HG03521 (cell line): ENCODE measurements around the gene GREM1.

Experiments
- ATAC-seq: cut with Tn5 transposase; IDR thresholded peaks from one replicate; pipeline ENCODE4 v1.9.1; 2021; ENCODE audit warnings: mild to moderate bottlenecking, moderate library complexity; ENCODE audit not compliant: unreplicated experiment

Gene GREM1

DNA sequence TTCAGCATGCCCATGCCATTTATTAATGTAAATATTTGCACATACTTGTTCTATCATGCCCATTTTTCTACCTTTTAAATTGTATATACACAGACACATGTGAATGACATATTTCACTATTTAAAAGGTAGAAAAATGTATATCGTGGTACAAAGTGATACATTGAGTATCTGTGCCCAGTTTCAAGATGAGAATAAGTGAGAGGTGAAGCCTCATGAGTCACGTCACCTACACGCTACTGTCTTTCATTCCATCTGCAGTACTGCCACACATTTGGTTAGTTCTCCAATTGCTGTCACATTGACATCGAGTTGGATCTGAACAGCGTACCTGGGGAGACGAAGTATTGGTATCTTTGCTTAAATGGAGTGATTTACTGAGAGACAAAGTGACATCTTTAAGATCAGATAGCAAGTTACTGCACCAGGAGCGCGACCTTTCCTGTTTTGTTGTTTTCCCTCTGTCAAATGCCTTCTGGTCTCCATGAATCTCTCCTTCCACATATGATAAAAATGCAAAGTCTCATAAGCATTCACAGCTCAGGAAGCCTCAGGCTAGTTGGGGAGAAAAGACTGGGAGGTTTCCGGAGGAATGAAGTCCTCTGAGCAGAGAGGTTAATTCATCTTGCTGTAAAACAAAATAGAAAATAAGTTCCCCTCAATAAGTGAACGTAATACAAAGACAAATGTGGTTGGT, 12.0 kb downstream of the GREM1 start:
- ATAC-seq = no peak

DNA sequence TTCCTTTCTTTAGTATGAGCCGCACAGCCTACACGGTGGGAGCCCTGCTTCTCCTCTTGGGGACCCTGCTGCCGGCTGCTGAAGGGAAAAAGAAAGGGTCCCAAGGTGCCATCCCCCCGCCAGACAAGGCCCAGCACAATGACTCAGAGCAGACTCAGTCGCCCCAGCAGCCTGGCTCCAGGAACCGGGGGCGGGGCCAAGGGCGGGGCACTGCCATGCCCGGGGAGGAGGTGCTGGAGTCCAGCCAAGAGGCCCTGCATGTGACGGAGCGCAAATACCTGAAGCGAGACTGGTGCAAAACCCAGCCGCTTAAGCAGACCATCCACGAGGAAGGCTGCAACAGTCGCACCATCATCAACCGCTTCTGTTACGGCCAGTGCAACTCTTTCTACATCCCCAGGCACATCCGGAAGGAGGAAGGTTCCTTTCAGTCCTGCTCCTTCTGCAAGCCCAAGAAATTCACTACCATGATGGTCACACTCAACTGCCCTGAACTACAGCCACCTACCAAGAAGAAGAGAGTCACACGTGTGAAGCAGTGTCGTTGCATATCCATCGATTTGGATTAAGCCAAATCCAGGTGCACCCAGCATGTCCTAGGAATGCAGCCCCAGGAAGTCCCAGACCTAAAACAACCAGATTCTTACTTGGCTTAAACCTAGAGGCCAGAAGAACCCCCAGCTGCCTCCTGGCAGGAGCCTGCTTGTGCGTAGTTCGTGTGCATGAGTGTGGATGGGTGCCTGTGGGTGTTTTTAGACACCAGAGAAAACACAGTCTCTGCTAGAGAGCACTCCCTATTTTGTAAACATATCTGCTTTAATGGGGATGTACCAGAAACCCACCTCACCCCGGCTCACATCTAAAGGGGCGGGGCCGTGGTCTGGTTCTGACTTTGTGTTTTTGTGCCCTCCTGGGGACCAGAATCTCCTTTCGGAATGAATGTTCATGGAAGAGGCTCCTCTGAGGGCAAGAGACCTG, 13.2 kb downstream of the GREM1 start:
- no peak for ATAC-seq

DNA sequence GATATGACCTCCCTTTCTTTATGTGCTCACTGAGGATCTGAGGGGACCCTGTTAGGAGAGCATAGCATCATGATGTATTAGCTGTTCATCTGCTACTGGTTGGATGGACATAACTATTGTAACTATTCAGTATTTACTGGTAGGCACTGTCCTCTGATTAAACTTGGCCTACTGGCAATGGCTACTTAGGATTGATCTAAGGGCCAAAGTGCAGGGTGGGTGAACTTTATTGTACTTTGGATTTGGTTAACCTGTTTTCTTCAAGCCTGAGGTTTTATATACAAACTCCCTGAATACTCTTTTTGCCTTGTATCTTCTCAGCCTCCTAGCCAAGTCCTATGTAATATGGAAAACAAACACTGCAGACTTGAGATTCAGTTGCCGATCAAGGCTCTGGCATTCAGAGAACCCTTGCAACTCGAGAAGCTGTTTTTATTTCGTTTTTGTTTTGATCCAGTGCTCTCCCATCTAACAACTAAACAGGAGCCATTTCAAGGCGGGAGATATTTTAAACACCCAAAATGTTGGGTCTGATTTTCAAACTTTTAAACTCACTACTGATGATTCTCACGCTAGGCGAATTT, 14.9 kb downstream of the GREM1 start:
- no peak for ATAC-seq

DNA sequence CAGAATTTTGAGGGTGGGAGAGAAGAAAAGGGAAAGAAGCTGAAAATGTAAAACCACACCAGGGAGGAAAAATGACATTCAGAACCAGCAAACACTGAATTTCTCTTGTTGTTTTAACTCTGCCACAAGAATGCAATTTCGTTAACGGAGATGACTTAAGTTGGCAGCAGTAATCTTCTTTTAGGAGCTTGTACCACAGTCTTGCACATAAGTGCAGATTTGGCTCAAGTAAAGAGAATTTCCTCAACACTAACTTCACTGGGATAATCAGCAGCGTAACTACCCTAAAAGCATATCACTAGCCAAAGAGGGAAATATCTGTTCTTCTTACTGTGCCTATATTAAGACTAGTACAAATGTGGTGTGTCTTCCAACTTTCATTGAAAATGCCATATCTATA, 15.5 kb downstream of the GREM1 start:
- ATAC-seq = no peak

DNA sequence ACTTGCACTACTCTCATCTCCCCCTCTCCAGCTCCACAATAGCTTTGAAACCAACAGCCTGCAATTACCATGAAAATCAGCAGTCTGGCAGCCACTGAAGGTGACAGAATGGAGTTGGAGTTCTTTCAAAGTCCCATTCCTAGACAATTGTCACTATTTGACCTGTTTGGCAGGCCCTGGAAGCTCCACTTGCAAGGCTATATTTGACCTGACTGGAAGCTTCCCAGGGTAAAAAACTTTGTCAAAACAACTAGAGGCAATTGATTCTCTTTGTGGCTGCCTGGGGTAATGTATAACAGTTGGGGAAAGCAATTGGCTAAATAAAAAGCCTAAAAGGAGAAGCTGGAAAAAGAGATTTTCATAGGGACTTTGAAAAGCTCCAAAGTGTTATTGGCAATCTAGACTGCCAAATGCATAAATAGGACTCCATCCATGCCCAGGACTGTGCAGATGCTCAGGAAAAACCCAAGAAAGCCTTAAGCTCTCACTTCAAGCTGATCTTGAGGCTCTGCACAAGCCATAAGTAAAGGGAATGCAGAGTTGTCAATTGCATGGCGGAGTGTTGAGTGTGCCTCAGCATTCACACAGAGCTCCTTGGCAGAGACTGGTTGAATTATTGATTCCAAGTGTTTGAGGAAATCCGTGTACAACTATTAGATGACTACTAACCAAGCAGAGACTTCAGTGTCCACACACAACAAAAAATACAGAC, 18.3 kb downstream of the GREM1 start:
- ATAC-seq = no peak

DNA sequence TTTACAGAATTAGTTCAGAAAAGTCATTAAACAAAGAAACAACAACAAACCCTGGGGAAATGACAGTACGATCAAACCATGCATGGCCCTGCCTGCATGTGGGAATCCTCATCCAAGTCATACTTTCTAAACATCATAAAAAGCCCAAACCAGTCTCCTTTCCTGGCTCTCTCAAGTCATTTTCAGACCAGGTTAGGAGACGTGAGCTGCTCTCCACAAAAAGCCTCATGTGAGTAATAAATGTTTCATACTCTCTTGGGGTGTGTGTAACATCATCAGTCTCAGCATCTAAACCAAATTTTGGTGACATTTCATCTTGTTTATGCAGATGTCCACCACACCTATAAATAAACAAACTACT, 18.9 kb downstream of the GREM1 start:
- ATAC-seq = no peak

DNA sequence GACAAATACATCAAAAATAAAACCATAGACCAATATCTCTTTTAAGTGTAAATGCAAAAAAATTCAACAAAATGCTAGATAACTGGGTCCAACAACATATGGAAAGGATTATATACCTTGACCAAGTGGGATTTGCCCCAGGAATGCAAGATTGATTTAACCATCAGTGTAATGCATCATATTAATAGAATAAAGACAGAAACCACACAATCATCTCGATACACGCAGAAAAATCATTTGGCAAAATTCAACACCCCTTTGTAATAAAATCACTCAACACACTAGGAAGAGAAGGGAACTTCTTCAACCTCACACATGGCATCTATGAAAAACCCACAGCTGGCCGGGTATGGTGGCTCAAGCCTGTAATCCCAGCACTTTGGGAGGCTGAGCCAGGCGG, 19.5 kb downstream of the GREM1 start:
- ATAC-seq = no peak

DNA sequence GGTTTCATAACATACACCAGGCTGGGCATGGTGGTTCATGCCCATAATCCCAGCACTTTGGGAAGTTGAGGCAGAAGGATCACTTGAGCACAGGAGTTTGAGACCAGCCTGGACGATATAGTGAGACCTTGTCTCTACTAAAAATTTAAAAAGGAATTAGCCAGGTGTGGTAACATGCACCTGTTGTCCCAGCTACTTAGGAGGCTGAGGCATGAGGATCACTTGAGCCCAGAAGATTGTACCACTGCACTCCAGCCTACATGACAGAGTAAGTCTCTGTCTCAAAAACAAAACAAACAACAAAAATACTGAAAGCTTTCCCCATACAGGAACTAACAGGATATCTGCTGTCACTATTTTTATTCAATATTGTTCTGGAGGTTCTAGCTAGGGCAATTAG, 20.9 kb downstream of the GREM1 start:
- no peak for ATAC-seq

DNA sequence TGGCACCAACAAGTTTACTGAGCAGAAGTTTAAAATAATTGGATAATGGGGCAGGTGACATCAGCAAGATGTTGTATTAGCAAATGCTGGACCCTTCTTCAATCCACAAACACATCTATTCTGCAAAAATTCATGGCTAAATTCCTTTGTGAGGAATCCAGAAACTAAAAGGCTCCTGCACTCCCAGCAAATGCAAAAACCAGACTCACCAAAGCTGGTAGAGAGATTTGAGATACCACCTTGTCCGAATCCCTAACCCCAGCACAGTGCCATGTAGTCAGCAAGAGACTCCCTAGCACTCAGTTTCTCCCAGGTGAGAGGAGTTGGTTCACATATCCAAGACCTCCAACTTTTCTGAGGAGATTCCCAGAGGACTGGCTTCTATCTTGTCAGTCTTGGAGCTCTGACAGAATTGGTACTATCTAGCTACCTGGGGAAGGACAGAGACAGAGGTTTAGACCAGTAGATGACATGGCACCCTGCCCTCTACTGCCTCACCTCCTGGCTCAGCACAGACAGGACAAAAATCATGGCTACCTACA, 21.8 kb downstream of the GREM1 start:
- ATAC-seq = no peak

DNA sequence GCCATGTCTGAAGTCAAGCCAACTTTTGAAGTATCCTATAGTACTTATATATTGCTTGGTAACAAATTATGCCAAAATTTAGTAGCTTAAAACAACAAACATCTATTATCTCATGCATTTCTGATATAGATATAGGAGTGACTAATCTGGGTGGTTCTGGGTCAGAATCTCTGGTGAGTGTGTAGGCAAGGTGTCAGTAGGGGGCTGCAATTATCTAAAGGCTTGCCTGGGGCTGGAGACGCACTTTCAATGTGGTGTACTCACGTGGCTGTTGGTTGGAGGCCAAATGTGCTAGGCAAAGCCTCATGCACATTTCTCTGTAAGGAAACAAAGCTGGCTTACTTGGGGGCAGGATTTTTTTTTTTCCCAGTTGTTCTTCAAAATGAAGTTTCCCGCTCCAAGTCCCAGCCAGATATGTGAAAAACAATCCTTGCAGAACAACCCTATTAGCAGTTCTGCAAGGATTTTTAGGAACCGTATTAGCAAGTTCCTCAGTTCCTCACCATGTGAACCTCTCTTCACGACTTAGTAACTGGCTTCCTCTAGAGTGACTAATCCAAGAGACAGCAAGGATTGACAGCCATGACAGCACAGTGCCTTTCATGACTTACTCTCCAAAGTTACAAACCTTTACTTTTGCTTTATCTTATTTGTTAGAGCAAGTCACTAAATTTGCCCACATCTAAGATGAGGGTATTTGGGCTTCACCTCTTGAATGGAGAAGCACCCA, 25.8 kb downstream of the GREM1 start:
- ATAC-seq = no peak

DNA sequence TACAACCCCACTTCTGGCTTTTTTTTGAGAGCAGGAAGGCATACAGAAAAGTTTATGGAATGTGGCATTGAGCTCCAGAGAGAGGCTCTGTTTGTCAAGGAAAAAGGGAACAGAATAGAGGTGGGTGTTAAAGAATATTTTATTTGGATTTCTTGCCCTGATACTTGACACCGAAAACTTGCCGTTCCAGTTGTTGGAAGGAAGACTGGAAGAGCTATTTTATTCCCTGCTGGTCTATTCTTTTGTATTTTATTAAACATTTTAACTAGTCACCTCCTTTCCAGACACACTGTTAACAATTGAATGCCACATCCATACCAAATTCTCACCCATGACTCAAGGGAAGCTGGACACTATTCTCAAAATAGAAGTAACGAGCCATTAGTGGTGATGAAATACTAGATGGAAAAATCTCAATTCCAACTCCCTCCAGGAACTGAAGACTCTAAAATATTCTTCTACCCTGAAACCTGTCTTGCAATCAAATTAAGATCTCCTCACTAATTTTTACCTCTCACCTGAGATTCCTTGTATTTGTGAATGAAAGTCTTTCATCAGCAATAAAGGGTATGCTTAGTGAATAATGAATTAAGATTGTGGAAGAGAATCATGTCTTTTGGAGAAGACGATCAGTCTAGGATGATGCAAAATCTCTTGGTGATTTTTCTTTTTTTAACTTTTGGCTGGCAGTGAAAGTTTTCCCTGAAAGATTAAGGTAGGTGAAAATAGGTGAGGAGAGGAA, 28.5 kb downstream of the GREM1 start:
- no peak for ATAC-seq

DNA sequence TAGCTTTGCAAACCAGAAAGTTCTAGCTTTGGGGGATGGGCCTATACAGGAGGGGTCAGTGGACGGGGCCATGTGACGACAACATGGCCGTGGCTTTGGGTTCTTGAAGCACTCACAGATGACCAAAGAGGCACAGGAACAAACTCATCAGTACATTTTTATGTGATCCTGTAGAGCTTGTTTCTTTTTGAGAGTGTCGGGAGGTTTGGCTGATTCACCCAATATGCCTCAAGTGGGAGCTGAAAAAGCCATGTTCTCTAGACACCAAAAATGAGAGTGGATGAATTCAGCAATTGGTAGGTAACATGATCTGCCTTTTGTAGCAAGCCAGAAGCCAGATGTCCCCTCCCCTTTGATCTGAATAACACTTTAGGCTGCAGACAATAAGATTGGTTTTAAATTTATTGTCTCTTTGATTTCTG, 30.1 kb downstream of the GREM1 start:
- no peak for ATAC-seq

DNA sequence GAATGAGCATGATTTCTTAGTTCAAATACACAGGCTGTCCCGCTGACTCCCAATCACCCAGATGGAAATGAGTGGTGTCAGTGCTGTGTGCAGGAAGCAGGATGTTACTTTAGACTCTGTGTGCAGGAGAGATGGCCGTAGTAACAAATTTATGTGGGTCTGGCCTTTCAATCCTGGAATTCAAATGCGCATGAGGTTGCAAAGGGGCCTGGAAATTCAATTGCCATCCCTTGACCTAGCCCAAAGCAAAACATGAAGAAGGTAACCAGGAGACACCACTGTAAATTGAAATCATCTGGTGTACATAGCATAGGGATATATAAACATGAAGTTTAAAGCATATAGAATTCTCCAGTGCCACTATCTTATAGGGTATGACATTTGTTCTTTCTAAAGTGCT, 33.2 kb downstream of the GREM1 start:
- ATAC-seq = no peak

DNA sequence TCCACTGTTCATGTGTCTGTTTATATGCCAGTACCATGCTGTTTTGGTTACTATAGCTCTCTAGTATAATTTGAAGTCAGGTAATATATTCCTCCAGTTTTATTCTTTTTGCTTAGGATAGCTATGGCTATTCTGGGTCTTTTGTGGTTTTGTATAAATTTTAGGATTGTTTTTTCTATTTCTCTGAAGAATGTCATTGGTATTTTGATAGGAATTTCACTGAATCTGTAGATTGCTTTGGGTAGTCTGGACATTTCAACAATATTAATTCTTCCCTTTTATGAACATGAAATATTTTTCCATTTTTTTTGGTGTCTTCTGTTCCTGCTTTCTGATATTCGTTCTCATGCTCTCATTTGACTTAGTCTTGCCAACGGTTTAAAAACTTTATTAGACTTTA, 39.6 kb downstream of the GREM1 start:
- ATAC-seq = no peak

DNA sequence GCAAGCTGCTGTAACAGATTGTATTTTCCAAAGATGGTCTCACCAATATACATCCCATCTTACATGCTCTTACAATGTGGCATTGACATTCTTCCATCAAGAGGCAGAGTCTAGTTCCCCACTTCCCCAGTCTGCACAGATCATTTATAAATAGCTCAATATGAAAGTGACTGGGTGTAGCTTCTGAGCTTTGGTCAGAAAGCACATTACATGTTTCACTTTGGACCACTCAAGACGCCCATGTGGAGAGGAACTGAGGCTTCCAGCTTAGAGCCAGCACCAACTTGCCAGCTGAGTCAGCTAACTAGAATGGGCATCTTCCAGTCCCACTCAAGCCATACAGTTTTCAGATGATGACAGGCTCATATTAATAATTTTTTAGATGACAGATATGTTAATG, 45.5 kb downstream of the GREM1 start:
- no peak for ATAC-seq

DNA sequence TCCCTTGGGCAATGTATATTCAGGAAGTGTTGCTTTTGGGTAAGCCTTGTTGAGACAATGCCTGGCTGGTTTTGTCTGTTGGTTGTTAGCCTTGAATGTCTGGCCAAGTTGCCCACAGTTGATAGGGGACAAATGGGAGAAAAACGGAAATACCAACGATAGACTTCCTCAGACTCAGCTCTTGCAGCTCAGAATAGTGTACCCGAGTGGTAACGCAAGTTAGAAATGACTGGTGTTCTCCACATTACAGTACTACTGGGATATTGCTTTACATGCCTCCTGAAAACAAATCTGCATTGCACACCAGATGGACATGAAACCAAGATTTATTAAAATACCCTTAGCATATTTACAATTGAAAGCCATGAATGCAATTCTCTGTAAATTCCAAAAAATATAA, 47.4 kb downstream of the GREM1 start:
- no peak for ATAC-seq

DNA sequence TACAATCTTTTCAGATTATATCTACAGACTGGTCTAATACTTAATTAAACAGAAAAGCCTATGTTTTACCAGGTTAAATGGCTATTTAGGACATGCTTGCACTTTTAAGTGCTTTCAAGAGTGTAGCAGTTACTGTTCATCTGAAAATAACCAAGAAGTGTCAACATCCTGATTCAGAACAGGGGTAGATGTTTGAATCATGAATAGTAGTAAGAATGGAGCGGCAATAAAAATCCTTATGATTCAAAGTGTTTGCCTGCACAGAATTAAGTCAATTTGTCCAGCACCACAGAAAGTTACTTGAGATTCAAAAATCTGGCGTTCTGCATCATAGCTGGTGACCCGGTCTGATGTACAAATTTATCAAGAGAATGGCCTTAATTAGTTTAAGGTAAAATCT, 48.3 kb downstream of the GREM1 start:
- ATAC-seq = no peak

DNA sequence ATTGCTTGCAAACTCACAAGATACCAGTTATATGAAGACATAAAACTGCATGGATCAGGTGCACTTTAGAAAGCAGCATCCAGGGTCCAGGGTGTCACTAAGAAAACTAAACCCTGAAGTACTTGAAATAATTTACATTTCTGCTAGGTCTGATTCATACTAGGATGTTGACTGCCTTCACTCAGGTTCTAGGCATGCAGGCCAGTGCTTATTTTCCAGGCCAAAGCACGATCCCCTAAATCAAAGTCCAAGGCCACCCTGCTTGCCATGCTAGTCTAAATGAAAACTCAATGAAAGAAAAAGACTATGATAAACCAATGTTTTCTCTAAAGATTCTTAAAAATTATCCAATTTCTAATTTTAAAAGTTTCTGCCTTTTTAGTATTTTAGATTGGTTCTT, 49.4 kb downstream of the GREM1 start:
- ATAC-seq = no peak

DNA sequence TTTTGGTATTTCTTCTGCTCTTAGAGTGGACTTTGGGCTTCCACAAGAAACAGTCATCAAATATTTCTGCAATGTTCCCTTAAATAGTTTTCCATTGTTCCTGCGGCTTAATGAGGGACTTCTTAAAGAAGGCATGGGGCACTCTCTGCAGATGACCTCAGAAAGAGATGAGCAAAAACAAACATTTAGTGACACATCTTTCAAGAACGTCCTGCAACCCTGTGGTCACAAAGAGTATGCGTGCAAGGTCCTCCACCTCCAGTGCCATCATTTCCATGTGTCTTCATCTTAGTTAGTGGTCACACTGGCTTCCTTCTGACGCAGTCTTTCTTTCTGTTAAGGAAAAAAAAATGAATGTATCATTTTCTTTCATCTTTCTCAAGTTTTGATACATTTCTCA, 56.2 kb downstream of the GREM1 start:
- no peak for ATAC-seq

DNA sequence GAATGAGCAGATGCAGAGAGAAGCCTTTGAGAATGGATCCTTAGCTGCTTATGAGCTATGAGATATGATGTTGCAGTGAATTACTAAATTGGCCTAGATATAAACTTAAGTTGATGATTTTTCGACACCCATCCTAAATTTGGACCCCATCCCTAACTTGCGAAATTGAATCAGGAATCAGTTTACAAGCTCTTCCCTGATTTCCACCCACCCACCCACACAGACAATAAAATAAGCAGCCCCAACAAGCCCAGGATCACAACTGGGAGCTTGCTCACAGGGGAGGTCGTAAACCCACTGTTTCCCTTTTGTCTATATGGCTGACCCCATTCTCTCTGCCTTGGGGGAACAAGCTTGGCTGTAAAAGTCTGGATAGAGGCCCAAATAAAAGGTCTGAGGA, 57.3 kb downstream of the GREM1 start:
- ATAC-seq = no peak
